Parathyroid adenoma (tissue), 2 donors: ENCODE measurements around the gene DUSP18.

Experiments used
- H2AFZ ChIP-seq: fragments of 300-600 bp; sonication (generic); one replicate; pipeline ENCODE4 v1.7.0; 2017; ENCODE audit warnings: antibody characterized with exemption, mild to moderate bottlenecking
- H3K27ac ChIP-seq: fragments of 300-600 bp; sonication (generic); one replicate; pipeline ENCODE4 v1.7.0; 2017
- H3K27me3 ChIP-seq: fragments of 300-600 bp; sonication (generic); one replicate; pipeline ENCODE4 v1.7.0; 2017; ENCODE audit warnings: low read length; ENCODE audit not compliant: control insufficient read depth, insufficient read depth
- H3K36me3 ChIP-seq: fragments of 300-600 bp; sonication (generic); one replicate; pipeline ENCODE4 v1.7.0; 2017; ENCODE audit warnings: low read length; ENCODE audit not compliant: control insufficient read depth, insufficient read depth
- H3K4me1 ChIP-seq: fragments of 300-600 bp; sonication (generic); one replicate; pipeline ENCODE4 v1.7.0; 2017; ENCODE audit warnings: control low read depth
- H3K4me2 ChIP-seq: fragments of 300-600 bp; sonication (generic); one replicate; pipeline ENCODE4 v1.7.0; 2017; ENCODE audit warnings: low read length
- H3K4me3 ChIP-seq: fragments of 300-600 bp; sonication (generic); one replicate; pipeline ENCODE4 v1.7.0; 2017; ENCODE audit warnings: low read depth, low read length
- H3K79me2 ChIP-seq: fragments of 300-600 bp; sonication (generic); one replicate; pipeline ENCODE4 v1.7.0; 2017; ENCODE audit warnings: control low read depth
- H3K9ac ChIP-seq: fragments of 300-600 bp; sonication (generic); one replicate; pipeline ENCODE4 v1.7.0; 2017; ENCODE audit warnings: mild to moderate bottlenecking
- H3K9me3 ChIP-seq: fragments of 300-600 bp; sonication (generic); one replicate; pipeline ENCODE4 v1.7.0; 2017; ENCODE audit warnings: low read length; ENCODE audit not compliant: control insufficient read depth
- CTCF ChIP-seq: fragments of 300-600 bp; sonication (generic); IDR thresholded peaks from one replicate; pipeline ENCODE4 v1.7.0; 2017; ENCODE audit warnings: antibody characterized with exemption, mild to moderate bottlenecking
- donor health status: primary hyperparathyroidism.

Gene DUSP18

GRCh38 chr22:30662040-30662439 lies 5.6 kb downstream of the DUSP18 start:
- Histone ChIP-seq H3K4me3 (no peak overlapping the region), H3K9ac (no peak overlapping the region), H3K79me2 (no peaks in the 10 kb centered on the region), H2AFZ (no peak overlapping the region), H3K36me3 (no peaks in the 10 kb centered on the region), H3K27me3 (no peaks in the 10 kb centered on the region), H3K9me3 (no peaks in the 10 kb centered on the region), H3K27ac (no peak overlapping the region), H3K4me1 (no peaks in the 10 kb centered on the region), H3K4me2 (no peak overlapping the region)
- TF ChIP-seq CTCF: no peak

- Histone ChIP-seq H3K27ac (no peak overlapping the region), H3K4me2 (no peak overlapping the region), H3K79me2 (no peaks in the 10 kb centered on the region), H3K27me3 (no peaks in the 10 kb centered on the region), H3K4me3 (no peak overlapping the region), H3K9ac (no peak overlapping the region), H2AFZ (no peak overlapping the region), H3K36me3 (no peaks in the 10 kb centered on the region), H3K9me3 (no peaks in the 10 kb centered on the region), H3K4me1 (no peaks in the 10 kb centered on the region)
- TF ChIP-seq CTCF: no peak
These were observed 12.1 kb downstream of the DUSP18 start for GRCh38 chr22:30655532-30655931.

- Histone ChIP-seq H3K4me1 (no peaks in the 10 kb centered on the region), H3K4me2 (no peak overlapping the region), H3K27me3 (no peaks in the 10 kb centered on the region), H3K9me3 (no peaks in the 10 kb centered on the region), H3K9ac (no peak overlapping the region), H3K4me3 (no peak overlapping the region), H2AFZ (no peak overlapping the region), H3K79me2 (no peaks in the 10 kb centered on the region), H3K27ac (no peak overlapping the region), H3K36me3 (no peaks in the 10 kb centered on the region)
- TF ChIP-seq CTCF: no peak
These were observed 13.3 kb downstream of the DUSP18 start for GRCh38 chr22:30654361-30654760.

GRCh38 chr22:30652852-30653251 lies 14.8 kb downstream of the DUSP18 start:
- Histone ChIP-seq H3K9me3 (no peaks in the 10 kb centered on the region), H2AFZ (no peak overlapping the region), H3K4me3 (no peak overlapping the region), H3K4me2 (no peak overlapping the region), H3K27me3 (no peaks in the 10 kb centered on the region), H3K36me3 (no peaks in the 10 kb centered on the region), H3K27ac (no peak overlapping the region), H3K79me2 (no peaks in the 10 kb centered on the region), H3K4me1 (no peaks in the 10 kb centered on the region), H3K9ac (no peak overlapping the region)
- no peak for TF ChIP-seq CTCF

- no peak overlapping the region for H3K9ac ChIP-seq
- no peaks in the 10 kb centered on the region for H3K36me3 ChIP-seq
- H3K9me3 ChIP-seq: no peaks in the 10 kb centered on the region
- H3K27ac ChIP-seq: no peak overlapping the region
- no peak for TF ChIP-seq CTCF
- no peaks in the 10 kb centered on the region for H3K4me1 ChIP-seq
- H2AFZ ChIP-seq: no peak overlapping the region
- H3K27me3 ChIP-seq: no peaks in the 10 kb centered on the region
- no peaks in the 10 kb centered on the region for H3K79me2 ChIP-seq
- no peak overlapping the region for H3K4me3 ChIP-seq
- H3K4me2 ChIP-seq: no peak overlapping the region
These were observed 17.1 kb downstream of the DUSP18 start for GRCh38 chr22:30650508-30651116.
